Osteocyte (in vitro differentiated cells): ENCODE data around the gene UBASH3B. TPM values are rescaled to one million over a fixed set of nuclear protein-coding genes. Genes with fewer than 3 reads are reported as not detected.
A peak's percentile ranks its signal among the peaks of the same experiment; 100 is the strongest.

Experiments used
- DNase-seq: peaks from one replicate; pipeline ENCODE4 v3.0.0; 2021; ENCODE audit warnings: mixed read lengths; ENCODE audit not compliant: unreplicated experiment; ENCODE audit errors: extremely low spot score
- H3K27ac Mint-ChIP-seq: one replicate; pipeline ENCODE4 v1.8.0; 2021; ENCODE audit warnings: mild to moderate bottlenecking, mixed read lengths; ENCODE audit not compliant: unreplicated experiment
- H3K27me3 Mint-ChIP-seq: one replicate; pipeline ENCODE4 v1.8.0; 2021; ENCODE audit warnings: mixed read lengths; ENCODE audit not compliant: unreplicated experiment
- H3K36me3 Mint-ChIP-seq: one replicate; pipeline ENCODE4 v1.8.0; 2021; ENCODE audit warnings: mixed read lengths; ENCODE audit not compliant: unreplicated experiment
- H3K4me1 Mint-ChIP-seq: one replicate; pipeline ENCODE4 v1.8.0; 2021; ENCODE audit warnings: mixed read lengths; ENCODE audit not compliant: unreplicated experiment
- H3K4me3 Mint-ChIP-seq: one replicate; pipeline ENCODE4 v1.8.0; 2021; ENCODE audit warnings: mild to moderate bottlenecking, moderate library complexity, mixed read lengths; ENCODE audit not compliant: unreplicated experiment
- H3K9me3 Mint-ChIP-seq: one replicate; pipeline ENCODE4 v1.8.0; 2021; ENCODE audit warnings: mixed read lengths; ENCODE audit not compliant: unreplicated experiment
- CTCF ChIP-seq: fragments of 200-600 bp; sonication (generic); IDR thresholded peaks from 2 replicates; pipeline ENCODE4 v1.5.0; 2021; ENCODE audit warnings: antibody characterized with exemption, mild to moderate bottlenecking, moderate library complexity
- total RNA-seq: library from RNA; stranded (reverse); gene quantifications from 2 replicates; pipeline ENCODE4 v1.2.1, GENCODE V29; 2021

The UBASH3B gene
- total RNA-seq, 1 donor from 2014 or later, result 43.5 TPM

GRCh38 chr11:122741613-122742300 is 86.2 kb downstream of the UBASH3B start:
- Mint-ChIP-seq H3K4me1 (peaks cover 30% of the 10 kb centered on the region), H3K9me3 (no peaks in the 10 kb centered on the region), H3K27ac (peak overlapping the region; percentile 83), H3K36me3 (no peaks in the 10 kb centered on the region), H3K27me3 (no peaks in the 10 kb centered on the region), H3K4me3 (peak overlapping the region; percentile 7)
- no peak for TF ChIP-seq CTCF
- no peak for DNase-seq

- DNase-seq, result no peak
- no peak for TF ChIP-seq CTCF
- Mint-ChIP-seq H3K9me3 (no peaks in the 10 kb centered on the region), H3K36me3 (no peaks in the 10 kb centered on the region), H3K4me1 (peaks cover 37% of the 10 kb centered on the region), H3K27me3 (no peaks in the 10 kb centered on the region), H3K27ac (peak overlapping the region; percentile 83), H3K4me3 (no peak overlapping the region)
Observed at GRCh38 chr11:122742301-122743018, 86.9 kb downstream of the UBASH3B start.

- H3K4me1 Mint-ChIP-seq, result peaks cover 44% of the 10 kb centered on the region
- H3K9me3 Mint-ChIP-seq, result no peaks in the 10 kb centered on the region
- TF ChIP-seq CTCF, result no peak
- no peak for DNase-seq
- H3K27ac Mint-ChIP-seq, result peak overlapping the region; percentile 46
- H3K4me3 Mint-ChIP-seq, result no peak overlapping the region
- H3K27me3 Mint-ChIP-seq, result no peaks in the 10 kb centered on the region
- no peaks in the 10 kb centered on the region for H3K36me3 Mint-ChIP-seq
Observed at GRCh38 chr11:122743097-122743741, 87.7 kb downstream of the UBASH3B start.

- no peaks in the 10 kb centered on the region for H3K36me3 Mint-ChIP-seq
- DNase-seq, result no peak
- H3K4me1 Mint-ChIP-seq, result peaks cover 51% of the 10 kb centered on the region
- H3K27ac Mint-ChIP-seq, result no peak overlapping the region
- no peak overlapping the region for H3K4me3 Mint-ChIP-seq
- no peaks in the 10 kb centered on the region for H3K27me3 Mint-ChIP-seq
- no peak for TF ChIP-seq CTCF
- no peaks in the 10 kb centered on the region for H3K9me3 Mint-ChIP-seq
Observed at GRCh38 chr11:122743949-122744348, 88.4 kb downstream of the UBASH3B start.

- Mint-ChIP-seq H3K27ac (no peak overlapping the region), H3K4me1 (peaks cover 54% of the 10 kb centered on the region), H3K36me3 (no peaks in the 10 kb centered on the region), H3K9me3 (no peaks in the 10 kb centered on the region), H3K27me3 (no peaks in the 10 kb centered on the region), H3K4me3 (no peak overlapping the region)
- TF ChIP-seq CTCF, result no peak
- no peak for DNase-seq
Observed at GRCh38 chr11:122744357-122744756, 88.8 kb downstream of the UBASH3B start.
